Stimulated activated CD8-positive, alpha-beta memory T cell treated with anti-CD3 and anti-CD28 coated beads, Interleukin-4, amount 100 ng/mL, for 1 hour (primary cell): ENCODE data around the gene PRR7.
A peak's percentile ranks its signal among the peaks of the same experiment; 100 is the strongest.
"Not testable (repeated sequence)": the region's sequence is repeated elsewhere in the genome, so short reads cannot be mapped to it uniquely, and the experiment has no call there.

Experiments used
- DNase-seq, 2 donors: peaks; one replicate each; pipeline ENCODE4 v3.0.0-alpha.2; 2020; ENCODE audit warnings: low read depth in 2 of 2, low spot score in 1 of 2

PRR7 gene, protein sequence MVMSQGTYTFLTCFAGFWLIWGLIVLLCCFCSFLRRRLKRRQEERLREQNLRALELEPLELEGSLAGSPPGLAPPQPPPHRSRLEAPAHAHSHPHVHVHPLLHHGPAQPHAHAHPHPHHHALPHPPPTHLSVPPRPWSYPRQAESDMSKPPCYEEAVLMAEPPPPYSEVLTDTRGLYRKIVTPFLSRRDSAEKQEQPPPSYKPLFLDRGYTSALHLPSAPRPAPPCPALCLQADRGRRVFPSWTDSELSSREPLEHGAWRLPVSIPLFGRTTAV

DNA sequence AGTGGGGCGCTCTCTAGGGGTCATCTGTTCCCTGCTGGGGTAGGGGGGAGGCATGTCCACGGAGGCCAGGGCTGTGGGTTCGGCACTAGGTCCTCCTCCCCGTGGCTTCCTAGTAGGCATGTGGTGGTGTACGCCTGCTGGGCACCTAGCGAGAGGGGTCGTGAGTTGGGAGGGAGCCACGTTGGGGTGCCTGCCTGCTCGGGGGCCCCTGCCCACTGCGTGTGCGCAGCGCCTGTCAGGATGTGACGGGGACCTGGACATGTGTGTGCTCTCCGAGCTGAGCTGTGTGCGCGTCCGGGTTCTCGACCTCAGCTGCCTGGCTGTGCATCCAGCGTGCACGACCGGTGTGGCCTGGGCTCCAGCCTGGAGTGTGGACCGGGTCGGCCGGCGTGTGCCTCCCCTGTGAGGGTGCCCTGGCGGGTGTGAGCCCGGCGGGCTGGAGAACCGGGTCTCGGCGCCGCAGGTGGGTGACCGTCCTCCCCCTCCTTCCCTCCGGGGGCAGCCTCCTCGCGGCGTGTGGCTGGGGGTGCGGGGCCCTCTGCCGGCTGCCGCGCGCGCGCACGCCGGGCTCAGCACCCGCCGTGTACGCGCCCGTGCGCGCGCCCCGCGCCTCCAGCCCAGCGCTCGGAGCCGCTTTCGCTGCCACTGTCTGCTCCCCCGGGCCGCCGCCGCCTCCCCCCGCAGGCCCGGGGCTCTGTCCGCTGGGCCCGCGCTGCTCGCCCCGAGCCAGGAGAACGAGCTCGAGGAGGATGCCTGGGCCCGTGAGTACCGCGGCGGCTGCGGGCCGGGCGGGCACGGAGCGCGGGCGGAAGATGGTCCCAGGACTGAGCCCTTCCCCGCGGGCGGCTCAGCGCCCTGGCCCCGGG is at the start of gene PRR7:
Gene PRR7, plus strand, starts transcription at position 615 of the 866 bp plus-strand sequence. CDS start 8,254 bp downstream, outside the sequence.
- peak in 1 of 2 donors; percentile 37 for DNase-seq

- no peak for DNase-seq
Measured at GRCh38 chr5:177397875-177398390, 48.7 kb upstream of the PRR7 start.

GRCh38 chr5:177399997-177400868 is 46.4 kb upstream of the PRR7 start, which contains the start of gene PFN3:
Gene PFN3, minus strand, starts transcription at chr5:177400661. Its CDS starts 85 bp downstream, at chr5:177400576.
- no peak for DNase-seq

GRCh38 chr5:177402271-177403043 is 44.2 kb upstream of the PRR7 start:
- DNase-seq, result peak in 1 of 2 donors; percentile 40

- no peak for DNase-seq
Measured at GRCh38 chr5:177403102-177403791, 43.4 kb upstream of the PRR7 start.

DNA sequence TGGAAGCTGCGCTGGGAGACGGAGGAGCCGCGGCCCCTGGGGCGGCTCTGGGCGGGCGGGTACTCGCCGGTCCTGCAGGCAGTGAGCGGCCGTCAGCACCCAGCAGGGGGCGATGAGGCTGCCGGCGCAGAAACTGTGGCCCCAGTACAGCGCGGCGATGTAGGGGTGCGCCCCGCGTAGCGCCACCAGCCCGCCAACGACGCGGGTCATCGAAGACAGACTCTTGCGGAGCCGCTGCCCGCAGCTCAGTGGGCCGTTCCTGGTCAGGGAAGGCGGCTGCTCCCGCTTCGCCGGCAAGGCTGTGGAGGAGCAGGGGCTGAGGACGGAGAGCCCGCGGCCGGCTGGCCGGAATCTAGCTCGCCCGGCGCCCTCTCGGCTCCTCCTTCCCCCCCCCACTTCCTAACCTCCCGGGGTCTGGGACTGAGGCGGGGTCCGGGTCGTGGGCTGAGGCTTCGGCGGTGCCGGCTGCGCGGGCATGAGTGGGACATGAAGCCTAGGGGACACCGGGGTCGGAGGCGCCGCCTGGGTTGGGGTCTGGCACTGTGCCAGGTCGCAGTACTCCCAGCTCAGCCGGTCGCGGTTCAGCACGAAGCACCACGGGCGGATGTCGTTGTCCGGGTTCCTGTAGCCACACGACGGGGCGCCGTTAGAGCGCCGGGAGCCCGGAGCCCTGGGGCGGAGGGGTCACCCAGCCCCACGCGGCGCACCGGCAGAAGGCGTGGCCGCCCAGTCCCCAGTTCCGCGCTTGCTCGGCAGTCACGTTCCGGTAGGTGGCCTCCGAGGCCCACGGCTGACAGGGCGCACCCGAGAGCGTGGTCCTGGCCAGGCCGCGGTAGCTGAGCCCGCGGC is 42.6 kb upstream of the PRR7 start:
- DNase-seq, result peak in 1 of 2 donors; percentile 75

DNA sequence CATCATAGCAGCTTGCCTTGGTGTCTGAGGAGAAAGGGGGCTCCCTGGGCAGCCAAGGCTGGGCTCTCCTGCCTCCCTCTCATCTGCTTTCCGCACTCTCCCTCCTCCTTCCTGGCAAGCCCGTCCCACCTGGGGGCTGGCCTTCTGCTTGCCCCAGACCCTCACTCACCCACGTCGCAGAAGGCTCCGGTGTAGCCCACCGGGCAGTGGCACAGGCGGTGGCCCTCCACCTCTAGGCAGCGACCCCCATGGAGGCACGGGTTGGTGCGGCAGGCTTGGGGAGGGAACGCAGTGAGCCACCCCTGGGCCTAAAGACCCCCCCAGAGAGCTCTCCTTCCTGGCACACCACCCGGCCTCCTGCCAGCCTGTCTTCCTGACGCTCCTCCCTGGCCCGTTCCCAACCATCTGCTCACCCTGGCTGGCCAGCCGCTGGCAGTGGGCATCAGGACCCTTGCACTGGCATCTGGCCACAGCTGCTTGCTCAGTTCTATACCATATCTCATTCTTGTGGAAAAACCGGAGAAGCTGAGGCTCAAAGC is 41.9 kb upstream of the PRR7 start:
- DNase-seq, result no peak

GRCh38 chr5:177405312-177405711 is 41.3 kb upstream of the PRR7 start:
- DNase-seq, result no peak

DNA sequence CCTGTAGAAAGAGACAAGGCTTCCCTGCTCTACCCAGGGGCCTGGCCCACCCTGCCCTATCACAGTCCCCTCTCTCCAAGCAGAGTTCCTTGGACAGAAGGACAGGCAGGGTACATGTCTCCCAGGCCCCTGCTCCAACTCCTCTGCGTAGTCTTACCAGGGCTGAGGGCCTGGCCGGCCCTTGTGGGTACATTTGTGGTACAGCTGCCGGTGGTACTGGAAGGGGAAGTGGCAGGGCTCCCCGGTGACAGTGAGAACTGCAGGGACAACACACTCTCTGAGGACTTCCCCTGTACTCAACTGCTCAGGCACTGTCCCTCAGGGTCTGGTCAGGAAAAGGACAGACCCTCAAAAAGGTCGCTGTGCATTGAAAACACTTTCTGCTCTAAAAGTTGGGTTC is 40.8 kb upstream of the PRR7 start:
- DNase-seq, result no peak

- no peak for DNase-seq
Measured at GRCh38 chr5:177409043-177409801, 37.4 kb upstream of the PRR7 start, which contains the start of gene F12. Gene F12, minus strand, starts transcription at chr5:177409564. Its CDS starts 37 bp downstream, at chr5:177409527.

- DNase-seq, result no peak
Measured at GRCh38 chr5:177410575-177410974, 36.0 kb upstream of the PRR7 start.

DNA sequence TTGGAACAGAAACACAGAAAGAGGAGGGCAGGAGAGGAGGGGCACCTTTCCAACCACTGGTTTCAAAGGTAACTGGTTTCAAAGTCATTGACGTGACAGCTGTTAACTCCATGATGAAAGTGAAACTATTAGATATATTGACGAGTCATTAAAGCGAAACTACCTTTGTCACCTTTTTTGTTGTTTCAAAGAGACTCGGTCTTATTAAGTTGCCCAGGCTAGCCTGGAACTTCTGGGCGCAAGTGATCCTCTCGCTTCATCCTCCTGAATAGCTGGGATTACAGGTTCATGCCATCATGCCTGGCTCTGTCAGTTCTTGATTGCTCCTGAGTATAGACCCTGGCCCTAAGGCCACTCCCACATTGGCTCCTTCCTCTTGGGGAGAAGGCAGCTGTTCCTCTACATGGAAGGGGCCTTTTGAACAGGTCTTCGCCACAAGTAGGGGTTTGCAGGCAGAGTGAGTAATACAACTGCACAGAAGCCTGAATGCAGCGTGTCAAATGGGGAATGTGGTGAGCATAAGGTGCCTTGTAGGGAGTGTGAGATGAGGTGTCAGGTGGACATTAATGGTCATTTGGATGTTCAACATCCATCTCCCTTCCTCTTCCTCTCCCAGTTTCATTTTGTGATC is 33.9 kb upstream of the PRR7 start:
- DNase-seq, result no peak

DNA sequence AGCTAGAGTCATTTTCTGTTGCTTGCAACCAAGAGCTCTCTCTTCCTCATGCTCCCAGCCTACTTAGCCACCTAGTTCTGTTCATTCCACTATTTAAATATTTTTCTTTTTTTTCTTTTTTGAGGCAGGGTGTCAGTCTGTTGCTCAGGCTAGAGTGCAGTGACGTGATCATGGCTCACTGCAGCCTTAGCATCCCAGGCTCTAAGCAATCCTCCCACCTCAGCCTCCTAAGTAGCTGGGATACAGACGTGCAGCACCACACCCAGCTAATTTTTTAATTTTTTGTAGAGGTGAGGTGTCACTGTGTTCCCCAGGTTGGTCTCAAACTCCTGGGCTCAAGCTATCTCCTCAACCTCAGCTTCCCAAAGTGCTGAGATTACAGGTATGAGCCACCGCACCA is 32.1 kb upstream of the PRR7 start:
- DNase-seq, result no peak

- DNase-seq, result not testable (repeated sequence)
Measured at GRCh38 chr5:177417081-177417480, 29.5 kb upstream of the PRR7 start.

GRCh38 chr5:177419046-177419445 is 27.6 kb upstream of the PRR7 start:
- no peak for DNase-seq

DNA sequence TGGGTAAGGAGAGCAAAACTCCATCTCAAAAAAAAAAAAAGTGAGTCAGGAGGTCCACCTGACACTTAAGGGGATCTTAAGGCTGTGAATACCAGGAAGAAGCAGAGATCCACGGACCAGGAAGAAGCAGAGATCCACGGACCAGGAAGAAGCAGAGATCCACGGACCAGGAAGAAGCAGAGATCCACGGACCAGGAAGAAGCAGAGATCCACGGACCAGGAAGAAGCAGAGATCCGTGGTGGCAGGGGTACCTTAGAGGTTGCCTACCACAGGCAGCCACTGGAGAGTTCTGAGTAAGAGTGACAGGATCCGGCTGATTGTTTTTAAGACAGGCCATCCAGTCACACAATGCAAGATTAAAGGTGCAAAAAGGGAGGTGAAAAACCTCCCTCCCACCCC is 26.1 kb upstream of the PRR7 start:
- not testable (repeated sequence) for DNase-seq
